ENCODE measurements around the gene FMNL3.

GRCh38 chr12:49683599-49684309 is 23.5 kb downstream of the FMNL3 start:
- TF ChIP-seq POLR2A (IDR thresholded peaks at IDR 0.05) (no peak), POLR2AphosphoS5 (IDR thresholded peaks at IDR 0.05; ENCODE audit: insufficient read depth in 1 of 2, low read depth in 1 of 2) (no peak)

All from vagina (tissue), 2 donors.